Measurements from ENCODE around the gene DHRS7C.

Gene DHRS7C

DNA sequence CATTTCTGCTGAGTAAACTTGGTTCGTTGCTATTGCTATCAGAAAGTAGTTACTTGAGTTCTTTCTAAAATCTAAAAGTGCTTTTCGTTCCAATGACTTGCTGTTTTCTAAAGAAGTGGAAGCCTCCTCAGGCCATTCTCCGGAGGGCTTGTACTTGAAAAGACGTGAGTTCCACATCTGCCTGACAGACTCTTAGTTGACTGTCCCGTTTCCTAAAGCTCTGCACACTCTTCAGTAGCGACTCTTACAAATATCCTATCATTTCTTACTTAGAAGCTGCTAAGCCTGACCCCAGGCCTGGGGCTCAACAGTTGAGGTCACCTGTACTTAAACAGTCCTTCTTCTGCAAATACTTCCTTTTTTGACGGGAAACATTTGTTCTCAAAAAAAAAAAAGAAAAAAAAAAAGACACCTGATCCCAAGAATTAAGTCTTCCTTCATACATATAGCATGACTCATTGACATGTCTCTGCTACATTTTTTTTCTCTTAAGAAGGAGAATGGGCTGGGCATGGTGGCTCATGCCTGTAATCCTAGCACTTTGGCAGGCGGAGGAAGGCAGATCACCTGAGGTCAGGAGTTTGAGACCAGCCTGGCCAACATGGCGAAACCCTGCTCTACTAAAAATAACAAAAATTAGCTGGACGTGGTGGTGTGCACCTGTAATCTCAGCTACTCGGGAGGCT, 61.5 kb downstream of the DHRS7C start:
- no peak overlapping the region for H3K4me3 ChIP-seq
- H3K27me3 ChIP-seq: peaks cover 0 to 27% of the 10 kb centered on the region in 2 donors
- TF ChIP-seq, protein P1, sequence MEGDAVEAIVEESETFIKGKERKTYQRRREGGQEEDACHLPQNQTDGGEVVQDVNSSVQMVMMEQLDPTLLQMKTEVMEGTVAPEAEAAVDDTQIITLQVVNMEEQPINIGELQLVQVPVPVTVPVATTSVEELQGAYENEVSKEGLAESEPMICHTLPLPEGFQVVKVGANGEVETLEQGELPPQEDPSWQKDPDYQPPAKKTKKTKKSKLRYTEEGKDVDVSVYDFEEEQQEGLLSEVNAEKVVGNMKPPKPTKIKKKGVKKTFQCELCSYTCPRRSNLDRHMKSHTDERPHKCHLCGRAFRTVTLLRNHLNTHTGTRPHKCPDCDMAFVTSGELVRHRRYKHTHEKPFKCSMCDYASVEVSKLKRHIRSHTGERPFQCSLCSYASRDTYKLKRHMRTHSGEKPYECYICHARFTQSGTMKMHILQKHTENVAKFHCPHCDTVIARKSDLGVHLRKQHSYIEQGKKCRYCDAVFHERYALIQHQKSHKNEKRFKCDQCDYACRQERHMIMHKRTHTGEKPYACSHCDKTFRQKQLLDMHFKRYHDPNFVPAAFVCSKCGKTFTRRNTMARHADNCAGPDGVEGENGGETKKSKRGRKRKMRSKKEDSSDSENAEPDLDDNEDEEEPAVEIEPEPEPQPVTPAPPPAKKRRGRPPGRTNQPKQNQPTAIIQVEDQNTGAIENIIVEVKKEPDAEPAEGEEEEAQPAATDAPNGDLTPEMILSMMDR (IDR thresholded peaks at IDR 0.05): no peak
- intact Hi-C loops (cut with DNase I; ENCODE audit: low total_unique reads): no loop called here
- no peaks in the 10 kb centered on the region for H3K9me3 ChIP-seq
- DNase-seq: no peak
- no peaks in the 10 kb centered on the region for H3K4me1 ChIP-seq
- H3K27ac ChIP-seq: no peak overlapping the region
- H3K36me3 ChIP-seq: no peaks in the 10 kb centered on the region

DNA sequence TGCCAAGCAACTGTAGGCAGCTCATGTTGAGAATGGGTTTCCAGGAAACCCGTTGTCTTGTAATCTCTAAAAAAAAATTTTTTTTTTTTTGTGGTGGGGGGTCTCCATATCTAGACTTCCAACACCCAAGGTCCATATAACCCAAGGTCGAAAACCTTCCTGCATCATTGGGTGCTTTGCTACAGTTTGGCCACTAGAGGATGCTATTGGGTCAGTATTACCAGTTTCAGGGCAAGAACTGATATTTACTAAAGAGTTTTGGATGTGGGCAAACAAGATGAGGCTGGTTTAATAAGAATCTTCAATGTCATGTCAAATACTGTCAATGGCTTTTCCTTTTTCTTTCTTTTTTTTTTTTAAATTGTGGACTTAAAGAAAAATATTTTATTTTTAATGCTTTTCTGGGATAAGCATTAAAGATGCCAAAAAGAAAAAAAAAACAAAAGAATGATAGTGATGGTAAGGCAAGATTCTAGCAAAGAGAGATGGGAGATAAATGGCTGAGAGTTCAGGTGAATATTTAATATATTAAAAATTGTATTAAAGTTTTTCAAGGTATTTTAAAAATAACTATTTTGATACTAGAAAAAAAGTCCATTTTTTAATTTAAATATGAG, 62.2 kb downstream of the DHRS7C start:
- no peaks in the 10 kb centered on the region for H3K4me1 ChIP-seq
- DNase-seq: no peak
- no peak overlapping the region for H3K27ac ChIP-seq
- H3K4me3 ChIP-seq: no peak overlapping the region
- intact Hi-C loops (cut with DNase I; ENCODE audit: low total_unique reads): no loop called here
- peaks cover 0 to 27% of the 10 kb centered on the region in 2 donors for H3K27me3 ChIP-seq
- TF ChIP-seq, protein P1 (IDR thresholded peaks at IDR 0.05): peak; percentile 89
- no peaks in the 10 kb centered on the region for H3K9me3 ChIP-seq
- no peaks in the 10 kb centered on the region for H3K36me3 ChIP-seq

DNA sequence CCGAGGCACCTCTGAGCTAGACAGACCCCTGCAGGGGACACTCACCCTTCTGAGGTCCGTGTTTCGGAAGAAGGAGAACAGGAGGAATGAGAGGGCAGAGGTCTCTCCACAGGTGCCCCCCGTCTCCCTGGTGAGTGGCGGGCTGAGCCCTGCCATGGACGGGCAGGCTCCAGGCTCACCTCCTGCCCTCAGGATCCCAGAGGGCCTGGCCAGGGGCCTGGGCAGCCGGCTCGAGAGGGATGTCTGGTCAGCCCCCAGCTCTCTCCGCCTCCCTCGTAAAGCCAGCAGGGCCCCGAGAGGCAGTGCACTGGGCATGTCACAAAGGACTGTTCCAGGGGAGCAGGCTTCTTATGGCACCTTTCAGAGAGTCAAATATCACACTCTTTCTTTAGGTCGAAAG, 62.8 kb downstream of the DHRS7C start:
- Histone ChIP-seq H3K9me3 (no peaks in the 10 kb centered on the region), H3K27me3 (peaks cover 0 to 27% of the 10 kb centered on the region in 2 donors), H3K36me3 (no peaks in the 10 kb centered on the region), H3K4me3 (no peak overlapping the region), H3K27ac (no peak overlapping the region), H3K4me1 (no peaks in the 10 kb centered on the region)
- intact Hi-C loops (cut with DNase I; ENCODE audit: low total_unique reads): no loop called here
- no peak for DNase-seq
- TF ChIP-seq, protein P1 (IDR thresholded peaks at IDR 0.05): no peak

DNA sequence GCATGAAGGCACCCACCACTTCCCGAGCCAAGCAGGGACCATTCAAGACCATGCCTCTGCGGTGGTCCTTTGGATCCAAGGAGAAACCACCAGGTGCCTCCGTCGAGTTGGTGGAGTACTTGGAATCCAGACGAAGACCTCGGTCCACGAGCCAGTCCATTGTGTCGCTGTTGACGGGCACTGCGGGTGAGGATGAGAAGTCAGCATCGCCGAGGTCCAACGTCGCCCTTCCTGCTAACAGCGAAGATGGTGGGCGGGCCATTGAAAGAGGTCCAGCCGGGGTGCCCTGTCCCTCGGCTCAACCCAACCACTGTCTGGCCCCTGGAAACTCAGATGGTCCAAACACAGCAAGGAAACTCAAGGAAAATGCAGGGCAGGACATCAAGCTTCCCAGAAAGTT, 63.4 kb downstream of the DHRS7C start:
- Histone ChIP-seq H3K9me3 (no peaks in the 10 kb centered on the region), H3K4me3 (no peak overlapping the region), H3K36me3 (no peaks in the 10 kb centered on the region), H3K27me3 (peaks cover 0 to 27% of the 10 kb centered on the region in 2 donors), H3K4me1 (no peaks in the 10 kb centered on the region), H3K27ac (no peak overlapping the region)
- intact Hi-C loops (cut with DNase I; ENCODE audit: low total_unique reads): no loop called here
- TF ChIP-seq, protein P1 (IDR thresholded peaks at IDR 0.05): no peak
- no peak for DNase-seq

DNA sequence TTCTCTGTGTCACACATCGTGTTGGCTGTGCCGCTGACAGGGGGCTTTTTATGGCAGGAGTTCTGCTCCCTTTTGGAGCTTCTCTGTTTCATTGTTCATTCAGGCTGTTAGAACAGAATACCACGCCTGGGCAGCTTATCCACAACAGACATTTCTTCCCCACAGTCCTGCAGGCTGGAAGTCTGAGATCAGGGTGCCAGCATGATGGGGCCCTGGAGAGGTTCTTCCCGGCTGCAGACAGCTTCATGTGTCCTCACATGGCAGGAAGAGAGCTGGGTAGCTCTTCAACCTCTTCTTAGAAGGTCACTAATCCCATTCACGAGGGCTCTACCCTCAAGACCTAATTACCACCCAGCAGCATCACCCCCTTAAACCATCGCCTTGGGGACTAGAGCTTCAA, 65.1 kb downstream of the DHRS7C start:
- TF ChIP-seq, protein P1 (IDR thresholded peaks at IDR 0.05): no peak
- Histone ChIP-seq H3K36me3 (no peaks in the 10 kb centered on the region), H3K27ac (no peak overlapping the region), H3K9me3 (no peaks in the 10 kb centered on the region), H3K4me1 (no peaks in the 10 kb centered on the region), H3K4me3 (no peak overlapping the region), H3K27me3 (peaks cover 0 to 27% of the 10 kb centered on the region in 2 donors)
- intact Hi-C loops (cut with DNase I; ENCODE audit: low total_unique reads): no loop called here
- DNase-seq: no peak

All from tibial artery (tissue), 4 donors.